A673 (cell line): ENCODE results near the gene TFEC. TPM values are rescaled to one million over a fixed set of nuclear protein-coding genes. Genes with fewer than 3 reads are reported as not detected.

Source experiments
- BruUV-seq: library from RNA; stranded (reverse); fragments of 400-500 nt; replicated peaks from 2 replicates; lab custom pipeline; 2021; lab: Mats Ljungman, UMichigan
- CTCF ChIA-PET: fragments of 300-600 bp; sonication (Branson Sonifier 250); formaldehyde crosslinking; loops from one replicate; lab custom pipeline; 2022; ENCODE audit warnings: antibody characterized with exemption; lab: Charles Lee
- POLR2A ChIA-PET: fragments of 300-600 bp; sonication (Branson Sonifier 250); formaldehyde crosslinking; loops from one replicate; lab custom pipeline; 2022; ENCODE audit warnings: antibody characterized with exemption; ENCODE audit not compliant: low non-redundant PET; lab: Charles Lee
- DNase-seq: peaks from one replicate; pipeline ENCODE4 v3.0.0-alpha.2; 2015; ENCODE audit warnings: low spot score
- H3K27ac ChIP-seq: fragments of 200-600 bp; sonication (generic); 2 replicates; pipeline ENCODE4 v1.5.1; 2016; ENCODE audit warnings: mixed run types, low read depth, mild to moderate bottlenecking, mixed read lengths, antibody characterized with exemption, low read length; ENCODE audit not compliant: poor library complexity, severe bottlenecking
- H3K27me3 ChIP-seq: fragments of 200-600 bp; sonication (generic); replicated peaks from 2 replicates; pipeline ENCODE4 v1.6.1; 2017; ENCODE audit warnings: mixed run types, low read depth, mild to moderate bottlenecking, mixed read lengths, antibody characterized with exemption, low read length; ENCODE audit not compliant: insufficient read depth, poor library complexity
- H3K36me3 ChIP-seq: fragments of 200-600 bp; sonication (generic); 2 replicates; pipeline ENCODE4 v1.6.1; 2016; ENCODE audit warnings: mixed run types, mild to moderate bottlenecking, mixed read lengths, antibody characterized with exemption, low read length; ENCODE audit not compliant: insufficient read depth, poor library complexity, severe bottlenecking
- H3K4me1 ChIP-seq: fragments of 200-600 bp; sonication (generic); 2 replicates; pipeline ENCODE4 v1.6.1; 2017; ENCODE audit warnings: mixed run types, mild to moderate bottlenecking, mixed read lengths, antibody characterized with exemption, low read length; ENCODE audit not compliant: insufficient read depth, poor library complexity, severe bottlenecking
- H3K4me3 ChIP-seq: fragments of 200-600 bp; sonication (generic); 2 replicates; pipeline ENCODE4 v1.5.1; 2016; ENCODE audit warnings: low read depth, mixed run types, mild to moderate bottlenecking, mixed read lengths, low read length; ENCODE audit not compliant: poor library complexity, severe bottlenecking
- H3K9me3 ChIP-seq: fragments of 200-600 bp; sonication (generic); 2 replicates; pipeline ENCODE4 v1.6.1; 2016; ENCODE audit warnings: mixed run types, low read depth, mild to moderate bottlenecking, mixed read lengths, antibody characterized with exemption, low read length; ENCODE audit not compliant: poor library complexity, severe bottlenecking
- EZH2 ChIP-seq: fragments of 200-600 bp; sonication (generic); IDR thresholded peaks from 2 replicates; pipeline ENCODE4 v1.6.1; 2017; ENCODE audit warnings: borderline replicate concordance, low read depth, mild to moderate bottlenecking, mixed read lengths, antibody characterized with exemption, low read length; ENCODE audit not compliant: poor library complexity, severe bottlenecking
- intact Hi-C: fragments of 100-400 bp; cut with micrococcal nuclease; formaldehyde crosslinking; loops from one replicate; pipeline ENCODE4 v1.10.0; 2022; ENCODE audit not compliant: unreplicated experiment
- total RNA-seq: library from RNA; stranded (reverse); gene quantifications from 2 replicates; pipeline ENCODE4 v1.2.3, GENCODE V29; 2021
- TF ChIP-seq, protein P1 (sequence below): fragments of 300-800, 200-600 bp; sonication (generic); conservative IDR thresholded peaks from 2 replicates; pipeline ENCODE4 v1.5.1; 2017; ENCODE audit warnings: low read depth, mild to moderate bottlenecking, antibody characterized with exemption, low read length, moderate library complexity, mixed read lengths

The TFEC gene
- total RNA-seq, 1 experiment from 2014 or later, result 4.5 TPM

DNA sequence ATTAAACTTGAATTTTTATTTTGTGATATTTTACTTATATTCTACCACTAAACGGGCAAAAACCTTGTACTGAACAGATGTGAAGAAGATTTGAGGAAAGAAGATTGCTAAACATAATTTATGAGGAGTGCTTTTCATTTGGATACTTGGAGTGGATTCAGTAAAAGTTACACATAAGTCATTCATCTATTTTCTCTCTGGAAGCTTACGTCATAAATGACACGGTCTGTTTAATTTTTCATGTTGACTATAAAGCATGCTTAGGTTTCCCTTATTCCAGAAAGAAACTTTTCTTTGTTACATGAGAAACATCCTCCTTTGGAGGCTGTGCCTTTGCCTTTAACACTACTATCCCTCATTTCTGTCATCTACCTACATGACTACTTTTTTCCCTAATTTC is 53.9 kb downstream of the TFEC start:
- Histone ChIP-seq H3K4me1 (no peaks in the 10 kb centered on the region), H3K9me3 (no peaks in the 10 kb centered on the region), H3K36me3 (no peaks in the 10 kb centered on the region), H3K27ac (no peak overlapping the region), H3K4me3 (no peak overlapping the region), H3K27me3 (no peaks in the 10 kb centered on the region)
- ChIA-PET CTCF (no interaction called here), POLR2A (no interaction called here)
- no peak for DNase-seq
- no peak for TF ChIP-seq EZH2
- TF ChIP-seq, protein P1, sequence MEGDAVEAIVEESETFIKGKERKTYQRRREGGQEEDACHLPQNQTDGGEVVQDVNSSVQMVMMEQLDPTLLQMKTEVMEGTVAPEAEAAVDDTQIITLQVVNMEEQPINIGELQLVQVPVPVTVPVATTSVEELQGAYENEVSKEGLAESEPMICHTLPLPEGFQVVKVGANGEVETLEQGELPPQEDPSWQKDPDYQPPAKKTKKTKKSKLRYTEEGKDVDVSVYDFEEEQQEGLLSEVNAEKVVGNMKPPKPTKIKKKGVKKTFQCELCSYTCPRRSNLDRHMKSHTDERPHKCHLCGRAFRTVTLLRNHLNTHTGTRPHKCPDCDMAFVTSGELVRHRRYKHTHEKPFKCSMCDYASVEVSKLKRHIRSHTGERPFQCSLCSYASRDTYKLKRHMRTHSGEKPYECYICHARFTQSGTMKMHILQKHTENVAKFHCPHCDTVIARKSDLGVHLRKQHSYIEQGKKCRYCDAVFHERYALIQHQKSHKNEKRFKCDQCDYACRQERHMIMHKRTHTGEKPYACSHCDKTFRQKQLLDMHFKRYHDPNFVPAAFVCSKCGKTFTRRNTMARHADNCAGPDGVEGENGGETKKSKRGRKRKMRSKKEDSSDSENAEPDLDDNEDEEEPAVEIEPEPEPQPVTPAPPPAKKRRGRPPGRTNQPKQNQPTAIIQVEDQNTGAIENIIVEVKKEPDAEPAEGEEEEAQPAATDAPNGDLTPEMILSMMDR, result no peak
- intact Hi-C loops, result no loop called here
- BruUV-seq, result no TSS peak

DNA sequence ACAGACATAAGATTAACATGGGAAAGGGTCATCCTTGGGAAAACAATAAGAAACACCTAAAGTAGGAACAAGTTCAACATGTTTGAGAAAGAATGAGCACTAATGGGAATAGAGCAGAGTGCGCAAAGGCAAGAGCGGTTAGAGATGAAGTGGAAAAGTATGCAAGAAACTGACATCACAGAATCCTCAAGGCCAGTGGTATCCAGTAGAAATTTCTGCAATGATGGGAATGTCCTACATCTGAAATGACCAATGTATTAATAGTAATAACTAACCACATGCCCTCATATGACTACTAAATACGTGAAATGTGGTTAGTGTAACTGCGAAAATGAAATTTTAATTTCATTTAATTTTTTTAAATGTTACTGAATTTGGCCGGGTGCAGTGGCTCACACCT is 54.8 kb downstream of the TFEC start:
- no peak for DNase-seq
- Histone ChIP-seq H3K27me3 (no peaks in the 10 kb centered on the region), H3K36me3 (no peaks in the 10 kb centered on the region), H3K9me3 (no peaks in the 10 kb centered on the region), H3K4me3 (no peak overlapping the region), H3K27ac (no peak overlapping the region), H3K4me1 (no peaks in the 10 kb centered on the region)
- BruUV-seq, result no TSS peak
- ChIA-PET POLR2A (no interaction called here), CTCF (no interaction called here)
- TF ChIP-seq EZH2, result no peak
- TF ChIP-seq, protein P1, result no peak
- intact Hi-C loops, result no loop called here

DNA sequence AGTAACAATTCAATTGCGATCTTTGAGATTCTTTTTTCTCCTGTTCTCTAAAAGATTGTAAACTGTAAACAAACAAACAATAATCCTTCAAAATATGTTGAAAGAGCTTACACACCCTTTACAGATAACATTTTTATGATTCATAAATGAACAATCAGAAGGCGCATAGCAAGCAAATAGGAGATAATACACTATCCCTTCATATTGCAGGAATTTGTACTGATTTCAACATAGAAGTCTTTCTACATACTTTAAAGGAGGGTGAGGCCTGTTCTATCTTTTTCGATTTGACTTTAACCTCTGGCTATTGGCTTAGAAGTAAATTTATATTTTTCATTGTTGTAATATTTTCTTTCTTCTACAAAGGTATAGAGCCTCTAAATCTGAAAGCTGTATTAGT is 57.2 kb downstream of the TFEC start:
- TF ChIP-seq, protein P1, result no peak
- TF ChIP-seq EZH2, result no peak
- Histone ChIP-seq H3K4me1 (no peaks in the 10 kb centered on the region), H3K4me3 (no peak overlapping the region), H3K9me3 (no peaks in the 10 kb centered on the region), H3K36me3 (no peaks in the 10 kb centered on the region), H3K27ac (no peak overlapping the region), H3K27me3 (no peaks in the 10 kb centered on the region)
- ChIA-PET POLR2A (no interaction called here), CTCF (no interaction called here)
- intact Hi-C loops, result no loop called here
- no TSS peak for BruUV-seq
- no peak for DNase-seq
